Measurements from ENCODE around the gene RLBP1. TPM values are rescaled to one million over a fixed set of nuclear protein-coding genes. Genes with fewer than 3 reads are reported as not detected.

The RLBP1 gene
- total and polyA plus RNA-seq, 2 experiments from 2014 or later: not detected

- DNase-seq (ENCODE audit: low spot score) (no peak), ATAC-seq (no peak)
- no peaks in the 10 kb centered on the region for H3K79me2 ChIP-seq (replicated peaks; ENCODE audit: insufficient read depth)
- H3K4me3 ChIP-seq: no peak overlapping the region
- H3K4me2 ChIP-seq: no peak overlapping the region
- Mint-ChIP-seq H3K9me3 (no peaks in the 10 kb centered on the region), H3K4me1 (no peaks in the 10 kb centered on the region; the same call in 2 of the 3 replicates), H3K27ac (no peak overlapping the region), H3K36me3 (ENCODE audit: low read depth) (no peaks in the 10 kb centered on the region), H3K27me3 (ENCODE audit: insufficient read depth, low read depth, poor library complexity) (peaks cover 18% of the 10 kb centered on the region), H3K4me3 (no peak overlapping the region)
- H3K27me3 ChIP-seq (ENCODE audit: insufficient read depth): no peaks in the 10 kb centered on the region
- no peaks in the 10 kb centered on the region for H3F3A ChIP-seq (replicated peaks; ENCODE audit: low read depth)
- H4K20me1 ChIP-seq (replicated peaks; ENCODE audit: insufficient read depth): no peaks in the 10 kb centered on the region
- H3K4me1 ChIP-seq (ENCODE audit: insufficient read depth): no peaks in the 10 kb centered on the region
- no peak overlapping the region for H2AFZ ChIP-seq
- TF ChIP-seq EZH2 (IDR thresholded peaks at IDR 0.05; ENCODE audit: low read depth, unreplicated experiment) (no peak), STAT1 (IDR thresholded peaks at IDR 0.05; ENCODE audit: unreplicated experiment) (no peak), CREB1 (CRISPR knock-in tag; IDR thresholded peaks at IDR 0.05; ENCODE audit: low read depth) (no peak), POLR2AphosphoS5 (IDR thresholded peaks at IDR 0.05; ENCODE audit: low read depth) (no peak), REST (IDR thresholded peaks at IDR 0.05; ENCODE audit: unreplicated experiment) (no peak), EZH2phosphoT487 (IDR thresholded peaks at IDR 0.05; ENCODE audit: unreplicated experiment) (no peak), NANOG (IDR thresholded peaks at IDR 0.05; ENCODE audit: borderline replicate concordance) (no peak), JUNB (IDR thresholded peaks at IDR 0.05; ENCODE audit: unreplicated experiment) (no peak), ZNF462 (CRISPR knock-in tag; IDR thresholded peaks at IDR 0.05) (no peak)
- H3K36me3 ChIP-seq (ENCODE audit: insufficient read depth): no peaks in the 10 kb centered on the region
- no peak overlapping the region for H3K27ac ChIP-seq (ENCODE audit: low read depth)
- H3K9me2 ChIP-seq (ENCODE audit: insufficient read depth): no peaks in the 10 kb centered on the region
Measured at GRCh38 chr15:89217686-89218376, 3.5 kb downstream of the RLBP1 start.
